SK-N-MC (cell line): ENCODE results near the gene CCL3.
"Not testable (repeated sequence)": the region's sequence is repeated elsewhere in the genome, so short reads cannot be mapped to it uniquely, and the experiment has no call there.

Experiments used
- EZH2 ChIP-seq: fragments of 200-600 bp; sonication (generic); IDR thresholded peaks from one replicate; pipeline ENCODE4 v1.6.1; 2017; ENCODE audit warnings: antibody characterized with exemption
- POLR2AphosphoS5 ChIP-seq: IDR thresholded peaks from 2 replicates; pipeline ENCODE4 v1.6.1; 2012; ENCODE audit warnings: mild to moderate bottlenecking, low read depth, low read length, borderline replicate concordance

DNA sequence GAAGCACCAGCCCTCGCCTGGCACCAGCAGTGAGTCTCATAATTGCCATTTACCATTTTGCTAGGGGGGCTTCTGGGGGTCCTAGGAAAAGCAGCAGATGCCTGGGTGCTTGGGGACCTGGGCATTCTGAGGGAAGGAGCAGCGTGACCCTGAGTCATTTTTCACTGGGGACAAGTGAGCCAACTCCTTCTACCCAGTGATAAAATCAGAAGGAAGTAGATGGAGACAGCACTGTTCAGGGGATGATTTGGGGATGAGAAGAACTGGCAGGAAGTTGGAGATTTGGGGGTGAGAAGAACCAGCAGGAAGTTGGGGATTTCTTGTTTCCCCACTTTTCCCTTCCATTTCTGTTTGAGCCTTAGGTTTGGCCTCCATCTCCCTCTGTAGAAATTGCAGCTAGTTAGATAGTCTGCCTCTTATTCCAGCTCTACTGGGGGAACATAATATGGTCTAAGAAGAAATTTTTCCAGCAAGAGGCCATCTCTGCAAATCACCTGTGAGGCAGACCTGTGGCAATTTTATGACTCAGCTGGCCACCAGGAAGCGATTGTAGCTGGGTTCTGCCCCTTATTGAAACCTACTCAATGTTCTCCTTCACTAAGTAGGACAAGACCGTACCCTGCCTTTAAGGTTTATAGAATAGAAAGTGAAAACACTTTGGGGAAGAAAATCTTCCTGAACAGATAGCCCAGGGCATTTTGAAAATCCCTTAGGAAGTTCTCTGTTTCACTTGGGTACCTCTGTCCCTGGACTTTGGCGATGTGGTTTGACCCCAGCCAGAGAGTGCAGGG, 8.1 kb downstream of the CCL3 start:
- TF ChIP-seq EZH2, POLR2AphosphoS5: not testable (repeated sequence)
